Heart left ventricle (tissue), 16 donors: ENCODE results near the gene GCSAM. TPM values are rescaled to one million over a fixed set of nuclear protein-coding genes. Genes with fewer than 3 reads are reported as not detected.
A peak's percentile ranks its signal among the peaks of the same experiment; 100 is the strongest.

ENCODE experiments used
- ATAC-seq, 4 donors: fragments of 200-7000 bp; cut with Tn5 transposase; one replicate each; pipeline ENCODE4 v1.9.1; 2020 to 2022; ENCODE audit warnings: moderate library complexity in 4 of 4, mild to moderate bottlenecking in 3 of 4, moderate number of reproducible peaks in 1 of 4
- DNase-seq, 5 donors: peaks; one replicate each; pipeline ENCODE4 v3.0.0-alpha.2; 2020
- H3K27ac ChIP-seq, 12 donors: fragments of 200-600 bp; sonication (generic) in 4 of 12; one replicate each; pipeline versions ENCODE4 v1.5.0 to v1.8.0; 2016 to 2022; ENCODE audit warnings: mild to moderate bottlenecking in 2 of 12
- H3K27me3 ChIP-seq, 9 donors: fragments of 200-600 bp; sonication (generic) in 2 of 9; one replicate each; pipeline versions ENCODE4 v1.5.1 to v1.8.0; 2016 to 2022; ENCODE audit warnings: mild to moderate bottlenecking in 3 of 9
- H3K36me3 ChIP-seq, 9 donors: fragments of 200-600 bp; sonication (generic) in 2 of 9; one replicate each; pipeline versions ENCODE4 v1.5.0 to v1.8.0; 2018 to 2022; ENCODE audit warnings: mild to moderate bottlenecking in 2 of 9
- H3K4me1 ChIP-seq, 12 donors: fragments of 200-600 bp; sonication (generic) in 4 of 12; one replicate each; pipeline versions ENCODE4 v1.5.0 to v1.8.0; 2016 to 2022; ENCODE audit warnings: mild to moderate bottlenecking in 3 of 12
- H3K4me3 ChIP-seq, 12 donors: fragments of 200-600 bp; sonication (generic) in 4 of 12; one replicate each; pipeline versions ENCODE4 v1.5.0 to v1.8.0; 2017 to 2022; ENCODE audit warnings: mild to moderate bottlenecking in 9 of 12, moderate library complexity in 4 of 12
- H3K9me3 ChIP-seq, 12 donors: fragments of 200-600 bp; sonication (generic) in 4 of 12; one replicate each; pipeline versions ENCODE4 v1.5.0 to v1.8.0; 2016 to 2022; ENCODE audit warnings: mild to moderate bottlenecking in 1 of 12
- POLR2A ChIP-seq, 2 donors: fragments of 450-650 bp; IDR thresholded peaks; one replicate each; pipeline ENCODE4 v1.6.1; 2017; ENCODE audit warnings: antibody characterized with exemption in 2 of 2, mild to moderate bottlenecking in 2 of 2, moderate library complexity in 2 of 2
- WGBS, 4 donors: extraction: QIAGEN DNeasy Blood & Tissue Kit in 2 of 4; methylation state at CpG; one replicate each; pipeline versions ENCODE4 v1.1.5 to v1.1.7; 2013 to 2018; 5-methylcytosine and 5-hydroxymethylcytosine counted together
- intact Hi-C, 10 donors: fragments of 100-400 bp; cut with DNase I; formaldehyde crosslinking; loops; one replicate each; pipeline versions ENCODE4 v1.11.1 to v1.14.2; 2022
- polyA plus RNA-seq, 2 donors: library from polyadenylated mRNA; stranded (reverse); fragments of 200-250 nt; gene quantifications; one replicate each; pipeline ENCODE4 v1.2.3, GENCODE V29; 2013
- total RNA-seq, 9 donors: library from RNA; depleted of rRNA in 2 of 9; stranded (reverse); fragments of >200 nt in 2 of 9; fragmentation: NEBNext Ultra II Directional in 3 of 9; extraction: Animal tissue kit (Norgen Biotek cat#: 25700) in 3 of 9; gene quantifications; one replicate each; pipeline versions ENCODE4 v1.1.0 to v1.2.4, GENCODE V29; 2016 to 2023
- TF ChIP-seq, protein P1 (sequence below), 12 donors: fragments of 200-600 bp; sonication (generic) in 4 of 12; IDR thresholded peaks; one replicate each; pipeline versions ENCODE4 v1.5.0 to v1.8.0; 2018 to 2022; ENCODE audit warnings: antibody characterized with exemption in 12 of 12, mild to moderate bottlenecking in 5 of 12
- donor health status: ischemic (EF 13 %, LVEDD 7.1; RV severe dilation, severe dysfunction).
- donor health status: healthy with polysubstance abuse.
- donor health status: DM: no; HTN: yes; CAD: no.
- donor health status: DM: no; HTN: no; CAD: no.
- donor health status: ischemic (EF 25% LVEDD 6.9; RV normal size, moderate dysfunction).
- donor health status: ischemic (EF 25% LVEDD 5.7; RV mildly dilated, moderate dysfunction).
- donor health status: healthy.
- donor health status: DM: yes; HTN: yes; CAD: no.
- donor health status: ischemic (EF 35%, LVEDD 5.7; RV mildly dilated, moderate dysfunction).
- donor health status: nonischemic (EF 11% LVEDD 7.7; RV severe dilation, severe dysfunction).
- donor health status: DM: yes; HTN: yes; CAD: no.
- donor health status: PGD.
- donor health status: ischemic (EF 29% LVEDD 5.4; RV normal size, mild dysfunction).
- donor health status: nonischemic (EF 23%, LVEDD 6.1; RV moderate dilation, normal function).

Gene GCSAM
- total and polyA plus RNA-seq, 11 donors, result 0.12 to 0.59 (median 0.27) TPM; not detected in 8

DNA sequence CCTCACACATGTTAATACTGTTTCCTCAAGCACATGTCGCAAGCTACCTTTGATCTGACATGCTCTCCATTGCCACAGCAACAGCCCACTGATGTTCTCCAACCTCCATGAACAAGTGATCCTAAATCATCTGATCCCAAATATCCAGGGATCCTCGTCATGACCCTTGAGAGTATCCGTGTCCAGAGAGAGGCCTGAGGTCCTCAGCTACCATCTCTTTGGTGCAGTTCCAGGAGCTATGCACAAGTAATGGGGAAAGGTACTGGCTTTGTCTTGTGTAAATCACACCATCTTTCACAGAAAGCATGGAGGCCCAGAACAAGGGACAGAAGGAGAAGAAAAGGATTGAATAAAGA lies 2.4 kb downstream of the GCSAM start:
- intact Hi-C loops, result loop anchor here in 5 of 10 donors (5.0 to 10.0 kb wide), 3 partner anchors 384 to 394 kb away; no protein-coding TSS in a partner anchor
- no peaks in the 10 kb centered on the region for H3K9me3 ChIP-seq
- no peak overlapping the region for H3K4me3 ChIP-seq
- no peak for ATAC-seq
- DNase-seq, result no peak
- peaks cover 0 to 70% (median 14%) of the 10 kb centered on the region in 12 donors for H3K4me1 ChIP-seq
- no peak overlapping the region for H3K27ac ChIP-seq
- TF ChIP-seq POLR2A (IDR thresholded peaks at IDR 0.05), result no peak
- TF ChIP-seq, protein P1, sequence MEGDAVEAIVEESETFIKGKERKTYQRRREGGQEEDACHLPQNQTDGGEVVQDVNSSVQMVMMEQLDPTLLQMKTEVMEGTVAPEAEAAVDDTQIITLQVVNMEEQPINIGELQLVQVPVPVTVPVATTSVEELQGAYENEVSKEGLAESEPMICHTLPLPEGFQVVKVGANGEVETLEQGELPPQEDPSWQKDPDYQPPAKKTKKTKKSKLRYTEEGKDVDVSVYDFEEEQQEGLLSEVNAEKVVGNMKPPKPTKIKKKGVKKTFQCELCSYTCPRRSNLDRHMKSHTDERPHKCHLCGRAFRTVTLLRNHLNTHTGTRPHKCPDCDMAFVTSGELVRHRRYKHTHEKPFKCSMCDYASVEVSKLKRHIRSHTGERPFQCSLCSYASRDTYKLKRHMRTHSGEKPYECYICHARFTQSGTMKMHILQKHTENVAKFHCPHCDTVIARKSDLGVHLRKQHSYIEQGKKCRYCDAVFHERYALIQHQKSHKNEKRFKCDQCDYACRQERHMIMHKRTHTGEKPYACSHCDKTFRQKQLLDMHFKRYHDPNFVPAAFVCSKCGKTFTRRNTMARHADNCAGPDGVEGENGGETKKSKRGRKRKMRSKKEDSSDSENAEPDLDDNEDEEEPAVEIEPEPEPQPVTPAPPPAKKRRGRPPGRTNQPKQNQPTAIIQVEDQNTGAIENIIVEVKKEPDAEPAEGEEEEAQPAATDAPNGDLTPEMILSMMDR (IDR thresholded peaks at IDR 0.05), result no peak
- WGBS, 4 donors, result 86 to 95% (median 93%) methylated on average over 3 of the region's 3 CpGs
- H3K27me3 ChIP-seq, result no peaks in the 10 kb centered on the region
- H3K36me3 ChIP-seq, result peaks cover 0 to 4% (median 0%) of the 10 kb centered on the region in 9 donors

DNA sequence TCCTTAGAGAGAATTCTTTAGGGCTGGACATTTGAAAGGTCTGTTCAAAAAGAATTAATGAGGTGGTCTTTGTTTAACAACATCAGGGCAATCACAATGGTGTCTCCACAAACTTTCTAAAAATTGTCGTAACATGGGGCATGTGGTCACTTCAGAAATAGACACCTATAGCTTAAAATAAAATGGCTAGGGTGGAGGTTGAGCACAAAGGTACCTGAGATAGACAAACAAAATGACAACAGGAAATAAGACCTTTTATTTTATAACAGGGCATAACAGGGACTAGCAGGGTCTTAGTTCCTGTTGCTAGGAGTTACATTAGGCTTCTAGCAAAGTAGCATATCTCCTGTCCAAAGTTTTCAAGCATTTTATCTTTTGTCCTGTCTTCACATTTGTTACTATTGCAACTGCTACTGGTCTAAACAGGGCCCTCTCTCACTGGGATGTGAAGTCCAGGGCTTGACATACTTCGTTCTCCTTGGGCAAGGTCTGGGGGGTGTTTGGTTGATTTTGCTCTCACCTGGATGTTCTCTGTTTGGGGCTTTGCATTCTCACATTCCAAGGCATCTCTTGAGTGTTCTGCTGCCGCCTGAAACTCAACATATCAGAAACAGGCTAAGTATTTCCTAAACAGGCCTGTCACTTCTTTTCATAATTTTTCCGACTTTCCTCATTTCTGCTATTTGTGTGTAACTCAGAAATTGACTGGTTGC lies 3.0 kb downstream of the GCSAM start:
- 93 to 94% (median 94%) methylated on average over 4 of the region's 4 CpGs for WGBS, 4 donors
- TF ChIP-seq POLR2A (IDR thresholded peaks at IDR 0.05), result no peak
- TF ChIP-seq, protein P1 (IDR thresholded peaks at IDR 0.05), result no peak
- Histone ChIP-seq H3K9me3 (no peaks in the 10 kb centered on the region), H3K4me1 (peaks cover 0 to 64% (median 14%) of the 10 kb centered on the region in 12 donors), H3K27ac (no peak overlapping the region), H3K27me3 (no peaks in the 10 kb centered on the region), H3K36me3 (peaks cover 0 to 4% (median 0%) of the 10 kb centered on the region in 9 donors), H3K4me3 (no peak overlapping the region)
- ATAC-seq, result no peak
- no peak for DNase-seq
- intact Hi-C loops, result loop anchor here in 6 of 10 donors (5.0 to 10.0 kb wide), 4 partner anchors 165 to 395 kb away; partner anchors contain the start of gene SLC9C1 (in 1 of the 6)

DNA sequence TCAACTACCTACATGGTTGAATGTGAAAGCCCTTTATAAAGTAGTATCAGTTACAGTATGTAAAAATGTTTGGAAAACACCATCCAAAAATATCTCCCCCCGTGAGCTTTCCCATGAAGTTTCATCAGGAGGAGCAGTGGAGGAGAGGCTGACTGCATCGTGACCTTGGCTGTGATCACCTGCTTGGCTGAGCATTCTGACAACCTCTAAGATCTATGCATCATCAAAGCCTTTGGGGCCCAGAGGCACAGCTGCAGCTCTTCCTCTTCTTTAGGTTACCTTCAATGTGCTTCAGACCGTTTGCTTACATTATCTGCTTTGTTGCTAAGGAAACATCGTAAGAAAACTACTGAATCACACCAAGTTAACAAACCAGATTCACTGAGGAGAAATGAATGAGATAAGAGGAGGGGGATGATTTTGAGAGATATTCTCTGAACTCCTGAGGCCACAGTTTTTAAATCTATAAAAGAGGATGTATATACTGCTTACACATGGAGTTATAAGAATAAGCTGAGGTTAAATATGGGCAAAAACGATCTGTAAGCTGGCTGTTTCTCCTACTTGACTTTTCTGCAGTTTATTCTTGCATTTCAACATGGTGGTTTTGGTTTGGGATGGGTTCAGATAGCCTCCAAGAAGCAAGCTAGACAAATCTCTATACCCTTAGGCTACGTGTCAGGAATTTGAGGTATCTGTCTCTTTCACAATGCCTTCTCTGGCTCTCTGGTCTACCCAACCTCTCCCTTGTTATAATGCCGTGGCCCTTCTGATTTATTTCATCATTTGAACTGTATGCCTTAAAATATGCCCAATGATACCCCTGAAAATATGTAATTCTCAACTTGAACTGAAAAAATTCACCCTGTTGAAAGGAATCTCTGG lies 4.0 kb downstream of the GCSAM start:
- Histone ChIP-seq H3K4me1 (peaks cover 0 to 55% (median 14%) of the 10 kb centered on the region in 12 donors), H3K36me3 (peaks cover 0 to 4% (median 0%) of the 10 kb centered on the region in 9 donors), H3K27ac (peak overlapping the region in 1 of 12 donors; percentile 13), H3K4me3 (no peak overlapping the region), H3K27me3 (no peaks in the 10 kb centered on the region), H3K9me3 (no peaks in the 10 kb centered on the region)
- TF ChIP-seq POLR2A (IDR thresholded peaks at IDR 0.05), result no peak
- TF ChIP-seq, protein P1 (IDR thresholded peaks at IDR 0.05), result no peak
- intact Hi-C loops, result loop anchor here in 2 of 10 donors (5.0 to 10.0 kb wide), 2 partner anchors 166 to 393 kb away; partner anchors contain the start of gene SLC9C1 (in 1 of the 2)
- WGBS, 4 donors, result 77 to 85% (median 84%) methylated on average over 7 of the region's 7 CpGs
- no peak for DNase-seq
- ATAC-seq, result no peak
